HG03460 (cell line): ENCODE data around the gene SFT2D3.
A peak's percentile ranks its signal among the peaks of the same experiment; 100 is the strongest.

Source experiments
- ATAC-seq: cut with Tn5 transposase; IDR thresholded peaks from one replicate; pipeline ENCODE4 v1.9.1; 2021; ENCODE audit not compliant: unreplicated experiment

The SFT2D3 gene

GRCh38 chr2:127681288-127681804, 20.0 kb upstream of the SFT2D3 start:
- no peak for ATAC-seq

- ATAC-seq, result no peak
These were observed 19.1 kb upstream of the SFT2D3 start for GRCh38 chr2:127681976-127682857.

GRCh38 chr2:127683056-127683455, 18.2 kb upstream of the SFT2D3 start:
- no peak for ATAC-seq

- ATAC-seq, result no peak
These were observed 17.5 kb upstream of the SFT2D3 start for GRCh38 chr2:127683757-127684156.

DNA sequence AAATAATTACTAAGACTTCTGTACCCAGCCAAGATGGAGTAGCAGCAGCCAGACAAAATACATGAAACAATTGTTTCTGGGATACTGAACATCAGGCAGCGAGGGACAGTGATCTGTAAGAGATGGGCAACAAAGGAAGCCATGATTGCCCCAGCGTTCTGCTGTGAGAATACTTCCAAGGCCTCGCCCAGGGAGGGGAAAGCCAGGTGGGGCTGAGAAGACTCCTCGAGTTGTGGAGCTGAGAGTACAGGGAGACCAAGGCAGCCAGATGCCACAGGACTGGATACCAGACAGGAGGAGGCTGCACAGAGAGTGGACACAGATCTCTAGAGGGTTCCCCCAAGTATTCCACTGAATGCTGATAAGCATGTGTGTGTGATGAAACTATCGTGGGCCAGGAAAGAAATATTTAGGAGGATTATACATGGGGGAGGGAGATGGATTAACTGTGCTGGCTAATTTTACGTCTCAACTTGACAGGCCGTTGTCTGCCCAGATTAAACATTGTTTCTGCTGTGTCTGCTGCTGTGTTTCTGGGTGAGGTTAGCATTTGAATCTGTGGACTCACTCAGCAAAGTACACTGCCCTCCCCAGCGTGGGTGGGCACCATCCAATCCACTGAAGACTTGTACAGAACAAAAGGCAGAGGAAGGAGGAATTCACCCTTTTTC, 15.8 kb upstream of the SFT2D3 start:
- ATAC-seq, result no peak

GRCh38 chr2:127688405-127688804, 12.9 kb upstream of the SFT2D3 start:
- ATAC-seq, result no peak

- no peak for ATAC-seq
These were observed 10.6 kb upstream of the SFT2D3 start for GRCh38 chr2:127690696-127691095.

- no peak for ATAC-seq
These were observed 6.3 kb upstream of the SFT2D3 start for GRCh38 chr2:127694986-127695385.

GRCh38 chr2:127695491-127696472, 5.5 kb upstream of the SFT2D3 start:
- ATAC-seq, result no peak

DNA sequence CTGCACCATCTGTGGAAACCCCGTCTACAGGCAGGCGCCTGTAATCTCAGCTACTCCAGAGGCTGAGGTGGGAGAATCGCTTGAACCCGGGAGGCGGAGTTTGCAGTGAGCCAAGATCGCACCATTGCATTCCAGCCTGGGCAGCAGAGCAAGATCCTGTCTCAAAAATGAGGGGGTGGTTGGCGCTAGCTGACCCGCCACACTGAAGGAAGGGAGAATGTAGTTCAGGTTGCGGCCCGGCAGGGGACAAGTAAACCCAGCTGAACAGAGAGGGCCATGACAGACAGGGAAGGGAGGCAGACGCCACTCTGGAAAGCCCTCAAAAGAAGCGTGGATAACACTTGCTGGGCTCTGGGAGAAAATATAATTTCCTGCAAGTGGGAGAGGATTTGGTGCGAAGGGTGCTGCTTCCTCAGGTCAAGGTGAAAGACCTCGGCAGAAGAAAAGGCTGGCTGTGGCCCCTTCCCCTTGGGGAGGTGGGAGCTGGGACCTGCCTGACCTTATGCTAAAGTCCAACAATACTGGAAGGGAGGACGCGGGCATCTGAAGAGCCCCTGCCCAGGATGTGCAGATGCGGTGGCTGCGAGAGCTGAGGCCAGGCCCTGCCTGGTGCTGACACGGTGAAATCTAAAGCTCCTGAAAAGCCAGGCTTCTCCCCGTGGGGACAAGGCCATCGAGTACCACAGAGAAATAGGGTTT, 3.7 kb upstream of the SFT2D3 start:
- no peak for ATAC-seq

DNA sequence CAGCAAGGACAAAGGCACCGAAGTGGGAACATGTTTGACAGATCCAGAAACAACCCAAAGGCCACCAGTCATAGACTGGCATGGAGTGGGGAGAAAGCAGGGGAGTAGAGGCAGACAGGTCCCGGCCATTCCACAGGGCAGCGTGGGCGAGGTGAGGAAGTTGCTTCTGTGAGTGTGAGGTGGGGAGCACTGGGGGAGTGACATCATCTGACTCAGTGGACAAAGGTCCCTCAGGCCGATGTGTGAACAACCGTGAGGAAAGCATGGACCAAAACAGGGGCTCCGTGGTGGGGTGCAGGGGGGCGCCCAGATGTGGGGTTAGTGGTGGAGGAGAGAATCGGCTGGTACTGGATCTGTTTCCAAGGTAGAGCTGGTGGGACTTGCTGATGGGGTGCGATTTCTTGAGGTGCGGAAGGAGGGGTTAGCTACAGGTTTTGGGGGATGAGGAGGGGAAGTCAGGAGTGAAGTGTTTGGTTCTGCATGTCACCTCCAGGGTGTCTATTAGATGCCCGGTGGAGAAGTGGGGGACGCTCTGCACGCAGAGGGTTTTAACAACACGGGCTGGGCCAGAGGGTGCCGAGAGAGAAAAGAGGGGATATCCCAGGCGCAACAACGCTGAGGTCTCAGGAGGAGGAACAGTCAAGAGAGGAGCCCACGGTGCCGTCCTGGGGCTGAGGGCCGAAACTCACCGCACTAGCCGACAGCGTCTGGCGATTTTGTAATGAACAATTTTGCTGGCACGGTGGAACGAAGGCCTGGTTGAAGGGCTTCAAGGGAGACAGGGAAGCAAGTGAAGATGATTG, 2.5 kb upstream of the SFT2D3 start:
- ATAC-seq, result no peak

GRCh38 chr2:127700527-127701192, 637 bp upstream of the SFT2D3 start:
- peak; percentile 57 for ATAC-seq

- peak; percentile 43 for ATAC-seq
These were observed 526 bp downstream of the SFT2D3 start for GRCh38 chr2:127701651-127702394.

GRCh38 chr2:127702395-127703009, 1.2 kb downstream of the SFT2D3 start:
- no peak for ATAC-seq

DNA sequence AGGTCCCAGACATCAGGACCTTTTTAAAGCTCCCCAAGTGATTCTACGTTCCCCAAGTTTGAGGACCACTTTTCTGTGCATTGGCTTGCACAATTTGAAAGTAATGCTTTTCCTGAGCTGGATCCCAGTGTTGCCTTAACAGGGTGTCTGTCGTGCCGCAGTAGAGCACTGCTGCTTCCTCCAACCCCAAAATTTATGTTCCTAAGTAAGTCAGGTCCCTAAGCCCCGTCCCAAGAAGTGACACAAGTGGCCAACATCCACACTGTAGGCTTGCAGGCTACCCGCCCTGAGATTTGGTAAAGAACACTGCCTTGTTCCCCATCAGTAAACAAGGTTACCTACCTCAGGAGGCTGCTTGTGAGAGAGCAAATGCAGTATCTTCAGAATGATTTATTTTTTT, 2.0 kb downstream of the SFT2D3 start:
- ATAC-seq, result no peak

DNA sequence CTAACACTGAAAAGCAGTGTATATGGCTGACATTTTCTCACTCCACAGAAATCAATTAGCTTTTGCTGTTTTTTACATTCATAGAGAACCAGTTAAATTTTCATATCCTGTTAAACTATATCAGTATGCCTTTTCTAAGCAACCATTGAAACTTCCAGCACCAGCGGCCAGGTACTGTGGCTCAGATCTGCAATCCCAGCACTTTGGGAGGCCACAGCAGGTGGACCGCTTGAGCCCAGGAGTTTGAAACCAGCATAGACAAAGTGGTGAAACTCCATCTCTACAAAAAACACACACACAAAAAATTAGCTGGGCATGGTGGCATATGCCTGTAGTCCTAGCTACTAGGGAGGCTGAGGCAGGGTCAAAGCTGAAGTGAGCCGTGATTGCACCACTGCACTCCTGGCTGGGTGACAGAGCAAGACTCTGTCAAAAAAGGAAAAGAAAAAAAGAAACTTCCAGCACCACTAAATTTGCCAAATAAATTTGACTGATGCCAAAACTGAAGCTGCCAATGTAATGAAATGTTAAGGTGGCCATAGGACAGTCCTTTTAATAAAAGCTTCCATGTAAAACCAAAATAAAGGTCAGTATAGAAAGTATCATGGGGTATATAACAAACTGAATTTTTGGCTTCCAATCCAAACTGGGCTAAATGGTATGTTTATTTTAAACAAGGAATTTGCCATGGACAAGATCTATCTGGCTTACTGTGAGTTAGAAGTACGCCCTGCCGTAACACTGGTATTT, 3.5 kb downstream of the SFT2D3 start:
- no peak for ATAC-seq

DNA sequence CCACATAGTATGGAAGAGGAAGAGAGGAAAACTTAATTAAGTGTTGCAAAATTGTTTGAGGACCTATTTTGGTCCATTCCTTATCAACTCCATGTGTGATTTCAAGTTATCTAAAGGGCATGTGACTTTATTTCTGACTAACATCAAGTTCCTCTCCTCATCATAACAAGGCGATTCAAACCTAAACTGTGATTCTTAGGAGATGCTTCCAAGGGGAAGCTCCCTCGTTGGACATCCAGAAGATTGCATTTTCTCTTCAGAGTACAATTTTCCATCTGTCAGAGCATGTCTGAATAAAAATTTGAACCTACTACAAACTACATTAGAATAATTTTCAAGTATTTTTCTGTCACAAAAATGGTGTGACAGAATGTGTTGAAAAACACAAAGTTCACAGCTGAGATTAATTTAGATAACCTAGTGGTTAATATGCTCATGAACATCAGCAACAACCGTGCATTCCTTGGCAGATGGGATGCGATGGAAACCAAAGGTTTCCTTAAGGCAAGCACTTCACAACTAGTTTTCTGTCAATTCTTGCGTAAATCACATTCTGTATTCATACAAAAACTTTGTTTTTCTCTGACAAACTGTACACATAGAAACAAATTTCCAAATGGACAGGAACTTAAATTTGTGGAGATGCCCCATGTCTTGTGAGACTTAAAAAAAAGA, 4.2 kb downstream of the SFT2D3 start:
- no peak for ATAC-seq
